ENCODE measurements around the gene BCKDHB.
A peak's percentile ranks its signal among the peaks of the same experiment; 100 is the strongest.

Gene BCKDHB

DNA sequence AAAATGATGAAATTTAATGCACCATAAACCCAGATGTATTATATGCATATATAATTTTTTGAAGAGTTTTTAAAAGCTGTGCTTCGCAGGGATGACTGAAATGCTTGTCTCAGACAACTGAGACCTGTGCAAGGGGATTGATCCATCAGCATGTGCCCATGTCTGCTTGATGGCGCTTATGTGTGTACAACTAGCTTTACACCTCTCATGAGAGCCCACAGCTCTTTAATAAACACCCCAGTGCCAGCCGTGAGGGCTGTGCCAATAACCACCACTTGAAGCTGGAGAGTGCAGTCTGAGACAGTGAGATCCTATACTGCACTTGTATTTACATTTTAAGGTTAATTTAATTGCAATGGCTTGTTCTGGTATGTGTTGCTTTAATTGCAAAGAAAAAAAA is 225.5 kb downstream of the BCKDHB start:
- DNase-seq (ENCODE audit: low read depth): no peak
- Histone ChIP-seq H3K4me1 (ENCODE audit: control insufficient read depth, insufficient read depth, low read length) (peaks cover 5% of the 10 kb centered on the region), H3K9ac (ENCODE audit: low read length) (no peak overlapping the region), H3K4me3 (ENCODE audit: low read length) (no peak overlapping the region), H3K27me3 (replicated peaks; ENCODE audit: control insufficient read depth, insufficient read depth, low read length) (no peaks in the 10 kb centered on the region), H3K9me3 (ENCODE audit: control insufficient read depth, low read length) (no peaks in the 10 kb centered on the region), H3K36me3 (ENCODE audit: control insufficient read depth, insufficient read depth, low read length, severe bottlenecking) (no peaks in the 10 kb centered on the region)

DNA sequence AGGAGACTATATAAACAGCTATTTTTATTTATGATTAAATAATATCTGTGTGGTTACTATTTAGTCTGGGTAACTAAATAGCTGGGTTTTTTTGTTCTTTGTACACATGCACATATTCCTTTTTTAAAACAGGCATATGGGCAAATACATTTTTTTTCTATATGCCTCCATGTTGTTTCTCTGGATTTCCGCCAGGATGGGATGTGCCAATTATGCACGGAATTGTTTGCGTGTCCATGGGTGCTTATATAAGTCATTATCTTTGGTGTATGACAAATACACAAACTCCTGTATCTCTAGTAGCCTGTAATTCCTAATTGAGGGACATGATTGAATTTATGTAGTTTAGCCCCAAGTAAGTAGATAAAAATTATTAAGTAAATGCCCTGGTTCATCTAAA is 226.9 kb downstream of the BCKDHB start:
- no peak overlapping the region for H3K9ac ChIP-seq (ENCODE audit: low read length)
- no peaks in the 10 kb centered on the region for H3K9me3 ChIP-seq (ENCODE audit: control insufficient read depth, low read length)
- H3K36me3 ChIP-seq (ENCODE audit: control insufficient read depth, insufficient read depth, low read length, severe bottlenecking): no peaks in the 10 kb centered on the region
- peaks cover 5% of the 10 kb centered on the region for H3K4me1 ChIP-seq (ENCODE audit: control insufficient read depth, insufficient read depth, low read length)
- no peak for DNase-seq (ENCODE audit: low read depth)
- no peak overlapping the region for H3K4me3 ChIP-seq (ENCODE audit: low read length)
- H3K27me3 ChIP-seq (replicated peaks; ENCODE audit: control insufficient read depth, insufficient read depth, low read length): no peaks in the 10 kb centered on the region

DNA sequence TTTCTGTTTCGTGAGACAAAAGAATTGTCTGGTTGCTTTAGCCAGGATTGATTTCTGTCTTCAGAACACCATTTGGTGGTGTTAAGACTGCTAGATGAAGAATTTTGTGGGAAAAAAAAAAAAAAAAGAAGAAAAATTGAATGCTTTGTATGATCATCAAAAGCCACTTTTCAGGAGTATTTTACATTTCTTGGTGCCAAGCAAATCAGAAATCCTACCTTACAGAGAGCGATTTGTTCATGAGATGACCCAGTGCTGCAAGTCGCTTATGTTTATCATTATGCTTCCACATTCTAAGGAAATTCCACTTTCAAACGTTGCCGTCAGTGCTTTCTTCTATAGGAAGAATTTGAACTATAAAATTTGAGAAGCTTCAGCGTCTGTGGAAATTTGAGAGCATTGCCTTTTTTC is 228.7 kb downstream of the BCKDHB start:
- Histone ChIP-seq H3K9me3 (ENCODE audit: control insufficient read depth, low read length) (no peaks in the 10 kb centered on the region), H3K4me1 (ENCODE audit: control insufficient read depth, insufficient read depth, low read length) (peaks cover 5% of the 10 kb centered on the region), H3K9ac (ENCODE audit: low read length) (no peak overlapping the region), H3K27me3 (replicated peaks; ENCODE audit: control insufficient read depth, insufficient read depth, low read length) (no peaks in the 10 kb centered on the region), H3K36me3 (ENCODE audit: control insufficient read depth, insufficient read depth, low read length, severe bottlenecking) (no peaks in the 10 kb centered on the region), H3K4me3 (ENCODE audit: low read length) (peak overlapping the region; percentile 56)
- DNase-seq (ENCODE audit: low read depth): no peak

DNA sequence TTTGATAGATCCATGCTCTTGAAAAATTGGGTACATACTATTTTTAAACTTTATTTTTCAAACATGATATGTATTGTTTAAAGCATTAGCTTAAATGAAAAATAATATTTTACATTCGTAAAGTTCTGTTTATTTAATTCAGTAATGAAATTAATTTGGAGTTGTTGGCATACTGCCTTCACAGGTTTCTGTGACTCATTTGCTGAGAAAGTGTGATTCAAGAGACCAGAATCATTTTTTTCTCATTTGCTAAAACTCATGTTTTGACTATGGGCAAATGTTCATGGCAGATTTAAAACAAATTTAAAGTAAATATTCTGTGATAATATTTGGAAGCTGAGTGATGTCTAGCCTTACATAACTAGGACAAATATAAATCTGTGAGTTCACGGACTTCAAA is 230.4 kb downstream of the BCKDHB start:
- Histone ChIP-seq H3K36me3 (ENCODE audit: control insufficient read depth, insufficient read depth, low read length, severe bottlenecking) (no peaks in the 10 kb centered on the region), H3K9ac (ENCODE audit: low read length) (no peak overlapping the region), H3K4me3 (ENCODE audit: low read length) (no peak overlapping the region), H3K9me3 (ENCODE audit: control insufficient read depth, low read length) (no peaks in the 10 kb centered on the region), H3K4me1 (ENCODE audit: control insufficient read depth, insufficient read depth, low read length) (peaks cover 5% of the 10 kb centered on the region), H3K27me3 (replicated peaks; ENCODE audit: control insufficient read depth, insufficient read depth, low read length) (no peaks in the 10 kb centered on the region)
- no peak for DNase-seq (ENCODE audit: low read depth)

DNA sequence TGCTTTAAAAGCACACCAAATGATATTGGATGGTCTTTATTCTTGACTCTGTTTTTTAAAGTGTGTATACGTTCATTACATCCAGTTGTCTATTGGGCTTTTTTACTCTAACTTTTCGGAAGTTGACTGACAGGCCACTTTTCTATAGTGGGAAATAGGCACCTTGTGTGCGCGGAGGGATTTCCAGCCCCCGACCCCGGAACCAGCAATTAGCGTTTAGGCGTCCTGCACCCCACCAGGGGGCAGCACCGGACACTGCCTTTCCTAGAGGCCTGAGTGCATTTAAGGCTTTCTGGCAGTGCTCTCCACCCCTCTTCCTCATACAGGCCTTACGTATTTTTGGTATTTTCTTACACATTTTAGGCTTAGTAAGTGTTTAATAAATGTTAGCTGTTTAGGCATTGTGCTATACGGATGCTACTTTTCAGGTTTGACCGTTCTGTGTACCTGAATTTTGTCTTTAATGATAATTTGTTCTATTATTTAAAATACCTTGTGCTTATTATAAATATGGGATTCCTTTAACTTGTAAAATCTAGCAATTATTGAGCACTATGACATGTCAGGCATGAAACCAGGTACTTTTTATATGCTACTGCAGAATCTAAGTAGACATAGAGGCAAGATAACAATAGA is 231.8 kb downstream of the BCKDHB start:
- Histone ChIP-seq H3K27me3 (replicated peaks; ENCODE audit: control insufficient read depth, insufficient read depth, low read length) (no peaks in the 10 kb centered on the region), H3K4me3 (ENCODE audit: low read length) (no peak overlapping the region), H3K4me1 (ENCODE audit: control insufficient read depth, insufficient read depth, low read length) (peaks cover 5% of the 10 kb centered on the region), H3K9ac (ENCODE audit: low read length) (no peak overlapping the region), H3K36me3 (ENCODE audit: control insufficient read depth, insufficient read depth, low read length, severe bottlenecking) (no peaks in the 10 kb centered on the region), H3K9me3 (ENCODE audit: control insufficient read depth, low read length) (no peaks in the 10 kb centered on the region)
- peak; percentile 72 for DNase-seq (ENCODE audit: low read depth)

DNA sequence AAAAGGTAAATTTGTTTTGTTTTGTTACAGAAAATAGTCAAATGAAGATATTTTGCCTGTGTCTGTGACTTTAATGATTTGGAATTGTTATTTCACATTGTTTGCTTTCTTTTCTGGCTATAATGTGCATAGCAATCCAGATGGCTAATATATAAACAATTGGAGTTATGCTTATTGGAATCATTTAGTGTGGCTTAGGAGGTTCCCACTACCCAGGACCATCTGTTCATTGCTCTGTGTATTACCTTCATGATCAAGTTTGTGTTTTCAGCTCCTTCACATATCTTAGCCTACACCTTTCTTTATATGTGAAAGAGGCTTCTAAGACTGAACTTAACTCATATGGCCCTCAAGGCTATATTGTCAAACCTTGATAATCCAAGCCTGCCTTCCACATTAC is 232.9 kb downstream of the BCKDHB start:
- H3K4me3 ChIP-seq (ENCODE audit: low read length): no peak overlapping the region
- H3K9ac ChIP-seq (ENCODE audit: low read length): no peak overlapping the region
- DNase-seq (ENCODE audit: low read depth): no peak
- H3K9me3 ChIP-seq (ENCODE audit: control insufficient read depth, low read length): no peaks in the 10 kb centered on the region
- H3K27me3 ChIP-seq (replicated peaks; ENCODE audit: control insufficient read depth, insufficient read depth, low read length): no peaks in the 10 kb centered on the region
- H3K36me3 ChIP-seq (ENCODE audit: control insufficient read depth, insufficient read depth, low read length, severe bottlenecking): no peaks in the 10 kb centered on the region
- peaks cover 2% of the 10 kb centered on the region for H3K4me1 ChIP-seq (ENCODE audit: control insufficient read depth, insufficient read depth, low read length)

DNA sequence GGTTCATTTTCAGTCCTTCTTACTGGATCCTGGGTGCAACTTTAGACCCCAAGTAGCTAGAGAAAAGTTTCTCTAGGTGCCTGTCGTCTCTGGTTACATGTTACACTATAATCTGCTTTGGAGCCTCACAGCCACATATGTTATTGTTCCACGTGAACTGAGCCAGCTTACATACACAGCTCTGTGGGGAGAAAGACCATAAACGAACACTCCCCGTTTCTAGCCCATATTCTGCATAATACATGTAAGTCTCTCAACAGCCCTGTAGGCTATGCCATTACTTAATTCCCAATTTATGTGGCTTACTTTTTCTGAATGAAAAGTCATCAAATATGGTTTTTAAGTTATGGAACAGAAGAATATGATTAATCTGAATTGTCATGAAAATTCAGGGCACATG is 233.8 kb downstream of the BCKDHB start:
- no peak overlapping the region for H3K9ac ChIP-seq (ENCODE audit: low read length)
- H3K36me3 ChIP-seq (ENCODE audit: control insufficient read depth, insufficient read depth, low read length, severe bottlenecking): no peaks in the 10 kb centered on the region
- H3K27me3 ChIP-seq (replicated peaks; ENCODE audit: control insufficient read depth, insufficient read depth, low read length): no peaks in the 10 kb centered on the region
- DNase-seq (ENCODE audit: low read depth): no peak
- H3K9me3 ChIP-seq (ENCODE audit: control insufficient read depth, low read length): no peaks in the 10 kb centered on the region
- no peak overlapping the region for H3K4me3 ChIP-seq (ENCODE audit: low read length)
- no peaks in the 10 kb centered on the region for H3K4me1 ChIP-seq (ENCODE audit: control insufficient read depth, insufficient read depth, low read length)

DNA sequence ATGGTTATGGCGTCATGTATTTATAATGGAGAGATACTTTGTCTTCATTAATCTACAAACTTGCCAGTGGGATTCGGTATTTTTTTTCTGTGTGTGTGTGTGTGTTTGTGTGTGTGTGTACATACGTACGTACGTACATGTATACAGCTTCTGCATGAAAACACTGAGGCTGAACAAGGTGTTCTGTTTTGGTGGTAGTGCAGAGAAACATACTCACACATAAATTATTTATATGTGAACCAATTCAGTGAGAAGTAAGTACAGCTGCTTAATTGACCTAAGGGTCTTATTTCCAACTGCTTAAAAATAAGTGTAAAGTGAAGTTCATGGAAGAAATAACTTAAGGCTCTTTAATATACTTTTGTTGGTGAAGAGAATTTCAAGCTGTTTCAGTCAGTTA is 234.2 kb downstream of the BCKDHB start:
- no peak overlapping the region for H3K9ac ChIP-seq (ENCODE audit: low read length)
- H3K4me3 ChIP-seq (ENCODE audit: low read length): no peak overlapping the region
- DNase-seq (ENCODE audit: low read depth): no peak
- H3K27me3 ChIP-seq (replicated peaks; ENCODE audit: control insufficient read depth, insufficient read depth, low read length): no peaks in the 10 kb centered on the region
- no peaks in the 10 kb centered on the region for H3K4me1 ChIP-seq (ENCODE audit: control insufficient read depth, insufficient read depth, low read length)
- no peaks in the 10 kb centered on the region for H3K36me3 ChIP-seq (ENCODE audit: control insufficient read depth, insufficient read depth, low read length, severe bottlenecking)
- H3K9me3 ChIP-seq (ENCODE audit: control insufficient read depth, low read length): no peaks in the 10 kb centered on the region

DNA sequence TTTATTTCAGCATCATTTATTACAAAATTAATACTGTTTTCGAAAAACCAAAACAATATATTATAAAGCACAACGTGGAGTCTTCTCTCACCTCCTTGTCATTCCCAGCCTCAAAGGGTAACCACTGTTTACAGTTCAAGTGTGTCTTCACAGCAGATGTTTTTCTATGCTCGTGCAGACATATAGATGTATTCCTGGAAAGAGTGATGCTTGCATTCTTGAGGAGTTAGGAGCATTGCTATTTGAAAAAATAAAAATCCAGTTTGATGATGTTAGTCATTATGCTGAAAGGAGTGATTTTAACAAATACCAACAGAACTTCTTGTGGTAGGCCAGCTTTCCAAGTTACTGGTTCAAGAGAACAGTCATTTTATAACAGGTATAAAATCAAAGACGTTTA is 234.9 kb downstream of the BCKDHB start:
- Histone ChIP-seq H3K9me3 (ENCODE audit: control insufficient read depth, low read length) (no peaks in the 10 kb centered on the region), H3K9ac (ENCODE audit: low read length) (no peak overlapping the region), H3K27me3 (replicated peaks; ENCODE audit: control insufficient read depth, insufficient read depth, low read length) (no peaks in the 10 kb centered on the region), H3K4me3 (ENCODE audit: low read length) (no peak overlapping the region), H3K36me3 (ENCODE audit: control insufficient read depth, insufficient read depth, low read length, severe bottlenecking) (no peaks in the 10 kb centered on the region), H3K4me1 (ENCODE audit: control insufficient read depth, insufficient read depth, low read length) (no peaks in the 10 kb centered on the region)
- DNase-seq (ENCODE audit: low read depth): peak; percentile 56

DNA sequence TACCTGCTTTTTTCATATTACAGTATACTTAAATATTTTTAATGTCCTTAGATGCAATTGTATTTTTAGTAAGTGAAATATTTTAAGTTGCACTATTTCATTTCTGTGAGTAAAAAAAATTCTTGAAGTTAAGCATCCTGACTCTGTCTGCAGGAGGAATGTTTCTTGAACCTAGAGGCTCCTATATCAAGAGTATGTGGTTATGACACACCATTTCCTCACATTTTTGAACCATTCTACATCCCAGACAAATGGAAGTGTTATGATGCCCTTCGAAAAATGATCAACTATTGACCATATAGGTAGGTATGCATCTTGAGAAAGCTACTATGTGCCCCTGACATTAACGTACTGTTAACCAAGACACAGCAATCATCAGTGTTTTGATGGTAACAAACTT is 237.0 kb downstream of the BCKDHB start:
- Histone ChIP-seq H3K4me3 (ENCODE audit: low read length) (no peak overlapping the region), H3K36me3 (ENCODE audit: control insufficient read depth, insufficient read depth, low read length, severe bottlenecking) (no peaks in the 10 kb centered on the region), H3K4me1 (ENCODE audit: control insufficient read depth, insufficient read depth, low read length) (no peaks in the 10 kb centered on the region), H3K27me3 (replicated peaks; ENCODE audit: control insufficient read depth, insufficient read depth, low read length) (no peaks in the 10 kb centered on the region), H3K9me3 (ENCODE audit: control insufficient read depth, low read length) (no peaks in the 10 kb centered on the region), H3K9ac (ENCODE audit: low read length) (no peak overlapping the region)
- no peak for DNase-seq (ENCODE audit: low read depth)

DNA sequence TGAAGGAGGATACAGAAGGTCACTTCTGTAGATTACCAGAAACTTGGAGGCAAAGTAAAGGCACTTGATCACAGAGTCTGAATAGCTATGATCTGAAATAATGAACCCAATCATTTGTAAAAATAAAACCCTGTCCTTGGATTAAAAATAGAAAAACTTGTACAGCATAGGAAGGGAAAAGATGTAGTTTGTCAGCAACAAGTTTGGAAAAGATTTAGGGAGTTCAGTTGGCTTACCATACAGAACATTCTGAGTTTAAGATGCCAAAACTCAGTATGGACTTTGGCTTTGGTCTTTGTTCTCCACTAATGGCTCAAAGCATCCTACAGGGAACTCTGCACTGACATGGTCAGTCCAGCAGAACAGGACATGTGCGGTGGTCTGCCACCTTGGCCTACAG is 240.6 kb downstream of the BCKDHB start:
- no peaks in the 10 kb centered on the region for H3K9me3 ChIP-seq (ENCODE audit: control insufficient read depth, low read length)
- no peaks in the 10 kb centered on the region for H3K4me1 ChIP-seq (ENCODE audit: control insufficient read depth, insufficient read depth, low read length)
- H3K4me3 ChIP-seq (ENCODE audit: low read length): no peak overlapping the region
- no peaks in the 10 kb centered on the region for H3K36me3 ChIP-seq (ENCODE audit: control insufficient read depth, insufficient read depth, low read length, severe bottlenecking)
- no peak overlapping the region for H3K9ac ChIP-seq (ENCODE audit: low read length)
- H3K27me3 ChIP-seq (replicated peaks; ENCODE audit: control insufficient read depth, insufficient read depth, low read length): no peaks in the 10 kb centered on the region
- no peak for DNase-seq (ENCODE audit: low read depth)

DNA sequence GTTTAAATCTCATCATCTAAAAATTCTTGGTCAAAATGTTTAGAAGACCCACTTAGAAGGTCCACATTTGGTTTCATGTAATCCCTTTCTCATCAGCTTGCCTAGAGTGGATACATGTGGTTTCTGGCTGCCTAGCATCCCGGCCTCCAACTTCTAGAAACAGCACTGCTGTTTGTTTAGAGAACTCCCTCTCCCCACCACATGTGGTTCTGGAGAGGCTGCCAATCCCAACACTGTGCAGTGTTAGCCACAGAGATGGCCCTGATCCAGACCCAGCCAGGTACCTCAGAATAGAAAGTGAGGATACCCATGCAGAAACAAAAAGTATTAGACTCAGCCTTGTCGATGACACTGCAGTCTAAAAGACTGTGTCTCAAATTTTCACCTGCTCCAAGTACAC is 241.8 kb downstream of the BCKDHB start:
- no peaks in the 10 kb centered on the region for H3K27me3 ChIP-seq (replicated peaks; ENCODE audit: control insufficient read depth, insufficient read depth, low read length)
- H3K36me3 ChIP-seq (ENCODE audit: control insufficient read depth, insufficient read depth, low read length, severe bottlenecking): no peaks in the 10 kb centered on the region
- no peaks in the 10 kb centered on the region for H3K9me3 ChIP-seq (ENCODE audit: control insufficient read depth, low read length)
- H3K9ac ChIP-seq (ENCODE audit: low read length): no peak overlapping the region
- H3K4me3 ChIP-seq (ENCODE audit: low read length): no peak overlapping the region
- DNase-seq (ENCODE audit: low read depth): no peak
- H3K4me1 ChIP-seq (ENCODE audit: control insufficient read depth, insufficient read depth, low read length): no peaks in the 10 kb centered on the region

All from adipocyte (in vitro differentiated cells).